ENCODE measurements around the gene SYTL3.

The SYTL3 gene

GRCh38 chr6:158737710-158738615 lies 88.1 kb downstream of the SYTL3 start:
- TF ChIP-seq POLR2A (IDR thresholded peaks at IDR 0.05; ENCODE audit: low read depth, low read length) (no peak), TAF1 (IDR thresholded peaks at IDR 0.05; ENCODE audit: low read depth, low read length) (no peak)
- FAIRE-seq (no peak), DNase-seq (ENCODE audit: insufficient read length, low spot score) (no peak)

GRCh38 chr6:158739673-158740072 lies 89.8 kb downstream of the SYTL3 start:
- no peak for DNase-seq (ENCODE audit: insufficient read length, low spot score)
- TF ChIP-seq POLR2A (IDR thresholded peaks at IDR 0.05; ENCODE audit: low read depth, low read length) = no peak
- no peak for FAIRE-seq

- FAIRE-seq (no peak), DNase-seq (ENCODE audit: insufficient read length, low spot score) (no peak)
- TF ChIP-seq POLR2AphosphoS5 (IDR thresholded peaks at IDR 0.05; ENCODE audit: low read depth, low read length) (no peak), SPI1 (IDR thresholded peaks at IDR 0.05; ENCODE audit: low read depth, low read length) (no peak), PAX5 (IDR thresholded peaks at IDR 0.05; ENCODE audit: insufficient read depth, low read length, severe bottlenecking) (no peak), POU2F2 (IDR thresholded peaks at IDR 0.05; ENCODE audit: low read depth, low read length) (no peak), TAF1 (IDR thresholded peaks at IDR 0.05; ENCODE audit: low read depth, low read length) (no peak), POLR2A (IDR thresholded peaks at IDR 0.05; ENCODE audit: low read depth, low read length) (no peak)
Observed at GRCh38 chr6:158743033-158743651, 93.3 kb downstream of the SYTL3 start.

- FAIRE-seq (no peak), DNase-seq (ENCODE audit: insufficient read length, low spot score) (no peak)
- TF ChIP-seq PAX5 (IDR thresholded peaks at IDR 0.05; ENCODE audit: insufficient read depth, low read length, severe bottlenecking) = no peak
- no peak for TF ChIP-seq SPI1 (IDR thresholded peaks at IDR 0.05; ENCODE audit: low read depth, low read length)
- TF ChIP-seq TAF1 (IDR thresholded peaks at IDR 0.05; ENCODE audit: low read depth, low read length) = no peak
- no peak for TF ChIP-seq POLR2AphosphoS5 (IDR thresholded peaks at IDR 0.05; ENCODE audit: low read depth, low read length)
- no peak for TF ChIP-seq POU2F2 (IDR thresholded peaks at IDR 0.05; ENCODE audit: low read depth, low read length)
- TF ChIP-seq POLR2A (IDR thresholded peaks at IDR 0.05; ENCODE audit: low read depth, low read length) = no peak
Observed at GRCh38 chr6:158744986-158745430, 95.2 kb downstream of the SYTL3 start.

GRCh38 chr6:158751224-158751623 lies 101.4 kb downstream of the SYTL3 start:
- no peak for FAIRE-seq
- TF ChIP-seq SPI1 (IDR thresholded peaks at IDR 0.05; ENCODE audit: low read depth, low read length) (no peak), POLR2A (IDR thresholded peaks at IDR 0.05; ENCODE audit: low read depth, low read length) (no peak), POLR2AphosphoS5 (IDR thresholded peaks at IDR 0.05; ENCODE audit: low read depth, low read length) (no peak), TAF1 (IDR thresholded peaks at IDR 0.05; ENCODE audit: low read depth, low read length) (no peak), PAX5 (IDR thresholded peaks at IDR 0.05; ENCODE audit: insufficient read depth, low read length, severe bottlenecking) (no peak), POU2F2 (IDR thresholded peaks at IDR 0.05; ENCODE audit: low read depth, low read length) (no peak)

GRCh38 chr6:158751921-158752320 lies 102.1 kb downstream of the SYTL3 start:
- no peak for DNase-seq (ENCODE audit: insufficient read length, low spot score)
- FAIRE-seq = no peak
- TF ChIP-seq POLR2A (IDR thresholded peaks at IDR 0.05; ENCODE audit: low read depth, low read length) (no peak), POLR2AphosphoS5 (IDR thresholded peaks at IDR 0.05; ENCODE audit: low read depth, low read length) (no peak), TAF1 (IDR thresholded peaks at IDR 0.05; ENCODE audit: low read depth, low read length) (no peak), SPI1 (IDR thresholded peaks at IDR 0.05; ENCODE audit: low read depth, low read length) (no peak), PAX5 (IDR thresholded peaks at IDR 0.05; ENCODE audit: insufficient read depth, low read length, severe bottlenecking) (no peak), POU2F2 (IDR thresholded peaks at IDR 0.05; ENCODE audit: low read depth, low read length) (no peak)

More at GRCh38 chr6:158751224-158751623, 101.4 kb downstream of the SYTL3 start:
- no peak for DNase-seq (ENCODE audit: insufficient read length, low spot score)

- FAIRE-seq = no peak
- TF ChIP-seq POLR2A (IDR thresholded peaks at IDR 0.05; ENCODE audit: low read depth, low read length) (no peak), POU2F2 (IDR thresholded peaks at IDR 0.05; ENCODE audit: low read depth, low read length) (no peak), PAX5 (IDR thresholded peaks at IDR 0.05; ENCODE audit: insufficient read depth, low read length, severe bottlenecking) (no peak)
- no peak for DNase-seq (ENCODE audit: insufficient read length, low spot score)
Observed at GRCh38 chr6:158752613-158753012, 102.8 kb downstream of the SYTL3 start.

GRCh38 chr6:158753811-158754210 lies 104.0 kb downstream of the SYTL3 start:
- FAIRE-seq (no peak), DNase-seq (ENCODE audit: insufficient read length, low spot score) (no peak)

GRCh38 chr6:158754738-158755137 lies 104.9 kb downstream of the SYTL3 start:
- DNase-seq (ENCODE audit: insufficient read length, low spot score) = no peak
- no peak for FAIRE-seq
- TF ChIP-seq POU2F2 (IDR thresholded peaks at IDR 0.05; ENCODE audit: low read depth, low read length) = no peak
- no peak for TF ChIP-seq TAF1 (IDR thresholded peaks at IDR 0.05; ENCODE audit: low read depth, low read length)
- TF ChIP-seq SPI1 (IDR thresholded peaks at IDR 0.05; ENCODE audit: low read depth, low read length) = no peak
- no peak for TF ChIP-seq PAX5 (IDR thresholded peaks at IDR 0.05; ENCODE audit: insufficient read depth, low read length, severe bottlenecking)
- TF ChIP-seq POLR2AphosphoS5 (IDR thresholded peaks at IDR 0.05; ENCODE audit: low read depth, low read length) = no peak
- TF ChIP-seq POLR2A (IDR thresholded peaks at IDR 0.05; ENCODE audit: low read depth, low read length) = no peak

More at GRCh38 chr6:158753811-158754210, 104.0 kb downstream of the SYTL3 start:
- TF ChIP-seq SPI1 (IDR thresholded peaks at IDR 0.05; ENCODE audit: low read depth, low read length) = no peak
- TF ChIP-seq TAF1 (IDR thresholded peaks at IDR 0.05; ENCODE audit: low read depth, low read length) = no peak

GRCh38 chr6:158755636-158756035 lies 105.8 kb downstream of the SYTL3 start:
- FAIRE-seq = no peak
- no peak for TF ChIP-seq POU2F2 (IDR thresholded peaks at IDR 0.05; ENCODE audit: low read depth, low read length)
- peak; percentile 56 for TF ChIP-seq SPI1 (IDR thresholded peaks at IDR 0.05; ENCODE audit: low read depth, low read length)
- no peak for DNase-seq (ENCODE audit: insufficient read length, low spot score)
